Measurements from ENCODE around the gene ARHGAP20. TPM values are rescaled to one million over a fixed set of nuclear protein-coding genes. Genes with fewer than 3 reads are reported as not detected.

Gene ARHGAP20, protein sequence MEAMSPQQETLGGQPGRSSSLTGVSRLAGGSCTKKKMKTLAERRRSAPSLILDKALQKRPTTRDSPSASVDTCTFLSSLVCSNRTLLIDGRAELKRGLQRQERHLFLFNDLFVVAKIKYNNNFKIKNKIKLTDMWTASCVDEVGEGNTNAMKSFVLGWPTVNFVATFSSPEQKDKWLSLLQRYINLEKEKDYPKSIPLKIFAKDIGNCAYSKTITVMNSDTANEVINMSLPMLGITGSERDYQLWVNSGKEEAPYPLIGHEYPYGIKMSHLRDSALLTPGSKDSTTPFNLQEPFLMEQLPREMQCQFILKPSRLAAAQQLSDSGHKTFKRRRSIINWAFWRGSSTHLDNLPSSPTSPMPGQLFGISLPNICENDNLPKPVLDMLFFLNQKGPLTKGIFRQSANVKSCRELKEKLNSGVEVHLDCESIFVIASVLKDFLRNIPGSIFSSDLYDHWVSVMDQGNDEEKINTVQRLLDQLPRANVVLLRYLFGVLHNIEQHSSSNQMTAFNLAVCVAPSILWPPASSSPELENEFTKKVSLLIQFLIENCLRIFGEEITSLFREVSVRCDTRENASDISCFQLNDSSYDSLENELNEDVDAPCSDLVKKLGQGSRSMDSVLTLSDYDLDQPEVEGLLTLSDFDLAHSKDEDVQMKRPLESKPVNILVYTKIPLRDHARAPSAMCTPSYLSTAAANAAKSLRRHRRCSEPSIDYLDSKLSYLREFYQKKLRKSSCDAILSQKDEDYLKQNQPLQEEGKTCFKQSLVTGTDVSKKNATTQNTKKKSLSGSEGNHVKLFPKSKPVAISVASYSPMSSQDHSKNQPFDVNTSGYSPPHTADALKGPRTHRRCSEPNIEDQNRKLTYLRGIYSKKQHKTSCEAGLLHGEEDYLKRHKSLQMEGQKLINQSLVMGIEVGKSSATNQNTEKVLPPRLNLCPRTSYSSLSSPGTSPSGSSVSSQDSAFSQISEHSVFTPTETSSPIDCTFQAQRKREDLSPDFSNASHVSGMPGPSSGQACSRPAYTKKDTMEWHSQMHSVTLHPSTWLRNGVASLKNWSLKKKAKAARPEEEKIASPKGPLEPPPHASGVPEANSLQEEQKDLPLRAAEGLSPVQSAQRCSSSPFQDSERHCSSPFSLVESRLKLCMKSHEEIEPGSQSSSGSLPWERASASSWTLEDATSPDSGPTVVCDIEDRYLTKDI
- not detected in 2 replicates for total RNA-seq (2014; rRNA removed; shearing (Covaris generic))

DNA sequence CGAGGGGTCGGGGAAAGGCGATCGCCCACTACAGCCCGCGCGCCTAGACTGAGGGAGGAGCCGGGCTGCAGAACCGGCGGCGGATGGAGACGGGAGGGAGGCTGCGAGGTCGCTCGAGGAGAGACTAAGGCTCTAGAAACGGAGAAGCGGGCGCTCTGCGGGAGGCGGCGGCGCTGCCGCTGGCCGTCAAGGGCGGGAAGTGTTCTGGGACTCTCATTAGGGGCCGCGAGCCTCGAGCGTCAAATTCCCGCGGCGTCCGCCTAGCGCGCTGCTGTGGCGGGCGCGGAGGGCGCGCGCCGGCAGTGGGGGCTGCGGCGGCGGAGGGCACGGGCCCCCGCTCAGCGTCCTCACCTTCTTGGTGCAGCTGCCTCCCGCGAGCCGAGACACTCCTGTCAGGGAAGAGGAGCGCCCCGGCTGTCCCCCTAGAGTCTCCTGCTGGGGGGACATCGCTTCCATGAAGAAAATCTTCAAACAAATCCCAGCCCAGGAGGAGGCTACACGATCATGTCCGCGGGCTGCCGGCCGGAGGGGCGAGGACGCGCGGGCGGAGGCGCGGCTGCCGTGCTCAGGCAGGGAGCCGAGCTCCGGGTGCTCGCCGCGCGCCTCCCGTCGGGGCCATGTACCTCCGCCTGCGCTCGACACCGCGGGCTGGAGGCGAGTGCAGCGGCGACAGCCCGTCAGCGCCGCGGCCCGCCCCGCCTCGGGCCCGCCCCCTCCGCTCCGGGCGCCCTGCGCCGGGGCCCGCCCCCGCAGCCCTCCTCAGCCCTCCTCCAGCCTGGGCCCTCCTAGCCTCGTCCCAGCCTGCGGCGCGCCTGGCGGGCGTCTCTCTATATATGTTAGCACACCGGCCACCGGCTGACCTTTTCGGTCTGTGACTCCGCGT, at the start of gene ARHGAP20:
TSS of gene ARHGAP20 (minus strand) at position 662 of the 883 bp plus-strand sequence. CDS start at position 456, 206 bp downstream.
- H3K4me3 ChIP-seq, result no peak within 1 kb of the TSS
- no peaks in the 10 kb centered on the region for H3K9me3 ChIP-seq (replicated peaks)
- no peaks in the 10 kb centered on the region for H3K36me3 ChIP-seq
- H3K4me1 ChIP-seq, result no peaks in the 10 kb centered on the region
- H3K27ac ChIP-seq, result no peak within 1 kb of the TSS
- no peaks in the 10 kb centered on the region for H3K27me3 ChIP-seq
- DNase-seq, result no peak

DNA sequence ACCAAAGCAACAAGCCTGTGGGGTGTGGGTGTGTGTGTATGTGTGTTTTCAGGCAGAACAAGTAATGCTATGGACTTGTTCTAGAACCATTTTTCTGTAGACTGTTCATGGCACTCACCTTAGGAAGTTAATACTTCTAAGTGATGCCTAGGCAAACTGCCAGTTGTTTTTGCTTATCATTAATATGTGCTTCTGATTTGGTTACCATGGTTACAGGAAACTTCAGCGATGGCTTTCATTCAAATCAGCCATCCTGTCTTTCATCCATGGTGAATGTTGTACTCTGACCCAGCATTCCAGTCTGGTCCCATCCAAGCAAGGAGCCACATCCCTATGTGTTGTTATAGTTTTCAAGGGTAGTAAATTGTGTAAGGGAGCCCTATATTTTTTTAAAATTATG, 49.8 kb upstream of the ARHGAP20 start:
- H3K27me3 ChIP-seq, result no peaks in the 10 kb centered on the region
- no peaks in the 10 kb centered on the region for H3K36me3 ChIP-seq
- no peaks in the 10 kb centered on the region for H3K4me1 ChIP-seq
- H3K9me3 ChIP-seq (replicated peaks), result no peaks in the 10 kb centered on the region
- H3K4me3 ChIP-seq, result no peak overlapping the region
- no peak for DNase-seq
- H3K27ac ChIP-seq, result no peak overlapping the region

DNA sequence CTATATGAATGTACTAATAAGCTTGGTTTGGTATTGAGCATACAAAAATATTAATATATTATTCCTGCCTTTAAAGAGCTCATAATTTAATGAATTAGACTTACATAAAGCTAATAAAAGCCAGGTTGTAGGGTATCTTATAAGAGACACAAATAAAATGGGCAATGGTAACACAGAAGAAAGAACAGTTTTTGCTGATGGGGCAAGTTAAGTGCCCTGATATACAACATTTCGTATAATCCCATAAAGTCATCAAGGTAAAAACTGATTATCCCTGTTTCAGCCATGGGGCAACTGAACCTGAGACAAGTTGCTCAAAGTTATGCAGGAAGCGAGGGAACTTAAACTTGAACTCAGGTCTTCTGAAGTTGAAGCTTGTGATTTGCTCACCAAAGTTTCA, 48.9 kb upstream of the ARHGAP20 start:
- H3K27ac ChIP-seq, result no peak overlapping the region
- H3K27me3 ChIP-seq, result no peaks in the 10 kb centered on the region
- no peaks in the 10 kb centered on the region for H3K9me3 ChIP-seq (replicated peaks)
- H3K4me3 ChIP-seq, result no peak overlapping the region
- H3K4me1 ChIP-seq, result no peaks in the 10 kb centered on the region
- H3K36me3 ChIP-seq, result no peaks in the 10 kb centered on the region
- no peak for DNase-seq

DNA sequence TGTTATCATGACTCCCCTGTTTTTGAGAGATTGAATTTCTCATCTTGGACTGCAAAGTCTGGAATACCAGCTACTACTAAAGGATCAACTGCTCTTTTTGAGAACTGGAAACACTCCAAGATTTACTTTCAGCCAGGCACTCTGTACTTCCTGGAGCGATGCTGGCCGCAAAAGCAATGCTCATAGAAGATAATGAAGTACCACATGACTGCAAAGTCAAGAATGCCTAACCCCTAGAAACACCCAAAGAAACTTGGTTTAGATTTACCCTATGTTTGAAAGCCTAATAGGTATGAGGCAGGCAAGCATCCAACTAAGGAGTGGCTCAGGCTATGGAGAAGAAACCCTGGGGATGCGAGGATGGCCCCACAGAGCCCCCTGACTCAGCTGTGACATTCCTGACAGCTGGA, 47.7 kb upstream of the ARHGAP20 start:
- Histone ChIP-seq H3K4me1 (no peaks in the 10 kb centered on the region), H3K4me3 (no peak overlapping the region), H3K27ac (no peak overlapping the region), H3K36me3 (no peaks in the 10 kb centered on the region), H3K27me3 (no peaks in the 10 kb centered on the region), H3K9me3 (replicated peaks) (no peaks in the 10 kb centered on the region)
- no peak for DNase-seq

DNA sequence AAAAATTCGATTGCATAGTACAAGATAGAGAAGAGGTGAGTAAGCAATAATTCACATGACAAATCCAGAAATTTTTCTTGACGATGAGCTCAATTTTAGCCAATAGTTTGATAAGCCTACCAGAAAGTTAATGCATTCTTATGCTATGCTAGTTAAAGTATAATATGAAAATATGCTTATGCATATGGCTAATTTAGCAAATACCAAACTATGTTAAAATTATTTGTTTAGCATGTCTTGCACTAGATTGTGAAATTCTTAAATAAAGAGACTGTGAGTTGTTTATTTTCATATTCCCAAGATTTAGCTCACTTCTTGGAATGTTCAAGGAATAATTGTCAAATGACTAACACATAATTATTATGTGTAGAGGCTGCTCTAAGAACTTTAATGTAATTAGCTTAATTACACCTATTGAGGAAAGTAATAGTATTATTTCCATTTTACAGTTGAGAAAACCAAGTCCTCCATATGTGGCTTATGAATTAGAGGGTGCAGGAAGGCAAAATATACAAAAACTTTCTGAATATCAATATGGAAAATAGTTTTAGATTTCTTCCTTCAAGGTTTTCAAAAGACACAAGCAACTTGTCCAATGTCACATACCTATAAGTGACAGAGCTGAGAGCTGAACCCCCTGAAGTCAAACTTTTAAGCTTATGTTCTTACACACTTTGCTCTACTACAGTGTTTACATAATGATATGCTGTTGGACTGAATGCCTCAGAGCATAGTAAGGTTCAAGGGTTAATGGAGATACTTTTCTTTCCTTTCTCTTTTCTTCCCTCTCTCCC, 45.9 kb upstream of the ARHGAP20 start:
- Histone ChIP-seq H3K36me3 (no peaks in the 10 kb centered on the region), H3K27me3 (no peaks in the 10 kb centered on the region), H3K27ac (no peak overlapping the region), H3K4me1 (no peaks in the 10 kb centered on the region), H3K9me3 (replicated peaks) (no peaks in the 10 kb centered on the region), H3K4me3 (no peak overlapping the region)
- DNase-seq, result no peak

DNA sequence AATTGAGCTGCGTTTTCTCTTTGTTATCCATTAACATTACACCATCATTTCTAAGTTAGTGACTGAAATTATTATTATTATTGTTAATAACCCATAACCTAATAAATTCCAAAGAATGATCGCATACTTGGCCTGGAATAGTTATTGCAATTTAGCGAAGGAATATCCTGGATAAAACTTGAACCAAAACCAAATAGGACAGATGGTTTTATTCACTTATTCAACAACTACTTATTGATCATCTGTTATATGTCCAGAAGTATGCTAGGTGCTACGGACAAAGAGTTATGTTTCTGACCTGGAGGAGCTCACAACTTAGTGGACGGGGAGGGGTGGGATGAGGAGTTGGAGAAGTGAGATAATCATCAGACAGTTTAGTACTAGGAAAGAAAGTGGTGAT, 44.8 kb upstream of the ARHGAP20 start:
- DNase-seq, result no peak
- Histone ChIP-seq H3K9me3 (replicated peaks) (no peaks in the 10 kb centered on the region), H3K36me3 (no peaks in the 10 kb centered on the region), H3K4me1 (no peaks in the 10 kb centered on the region), H3K27ac (no peak overlapping the region), H3K4me3 (no peak overlapping the region), H3K27me3 (no peaks in the 10 kb centered on the region)

DNA sequence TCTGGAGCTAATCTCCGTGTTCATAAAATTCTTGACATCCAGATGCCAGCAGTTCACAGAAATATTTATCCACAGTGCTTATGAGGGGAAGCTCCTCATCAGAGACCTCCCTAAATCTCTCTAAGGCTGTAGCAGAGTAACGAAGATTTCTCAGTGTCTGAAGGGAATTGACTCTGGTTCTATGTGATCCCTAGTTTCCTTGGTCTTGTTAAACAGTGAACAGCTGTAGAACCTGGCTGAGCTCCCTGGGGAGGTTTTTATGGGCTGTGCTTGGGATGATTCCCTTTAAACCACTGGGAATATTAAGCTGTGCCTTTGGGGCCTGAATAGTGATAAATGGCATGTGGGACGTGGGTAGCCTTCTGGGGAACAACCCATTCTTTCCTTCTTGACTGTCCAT, 43.7 kb upstream of the ARHGAP20 start:
- Histone ChIP-seq H3K27ac (no peak overlapping the region), H3K27me3 (no peaks in the 10 kb centered on the region), H3K36me3 (no peaks in the 10 kb centered on the region), H3K4me3 (no peak overlapping the region), H3K9me3 (replicated peaks) (no peaks in the 10 kb centered on the region), H3K4me1 (no peaks in the 10 kb centered on the region)
- DNase-seq, result no peak

DNA sequence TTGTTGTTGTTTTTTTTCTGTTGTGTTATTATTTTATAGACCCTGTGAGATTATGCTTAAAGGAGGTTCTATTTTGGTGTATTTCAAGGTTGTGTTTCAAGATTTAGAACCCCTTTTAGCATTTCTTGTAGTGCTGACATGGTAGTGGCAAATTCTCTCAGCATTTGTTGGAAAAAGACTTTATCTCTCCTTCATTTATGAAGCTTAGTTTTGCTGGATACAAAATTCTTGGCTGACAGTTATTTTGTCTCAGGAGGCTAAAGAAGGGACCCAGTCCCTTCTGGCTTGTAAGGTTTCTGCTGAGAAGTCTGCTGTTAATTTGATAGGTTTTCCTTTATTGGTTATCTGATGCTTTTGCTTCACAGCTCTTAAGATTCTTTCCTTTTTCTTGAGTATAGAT, 40.7 kb upstream of the ARHGAP20 start:
- Histone ChIP-seq H3K36me3 (no peaks in the 10 kb centered on the region), H3K4me1 (no peaks in the 10 kb centered on the region), H3K27ac (no peak overlapping the region), H3K4me3 (no peak overlapping the region), H3K9me3 (replicated peaks) (no peaks in the 10 kb centered on the region), H3K27me3 (no peaks in the 10 kb centered on the region)
- DNase-seq, result no peak

DNA sequence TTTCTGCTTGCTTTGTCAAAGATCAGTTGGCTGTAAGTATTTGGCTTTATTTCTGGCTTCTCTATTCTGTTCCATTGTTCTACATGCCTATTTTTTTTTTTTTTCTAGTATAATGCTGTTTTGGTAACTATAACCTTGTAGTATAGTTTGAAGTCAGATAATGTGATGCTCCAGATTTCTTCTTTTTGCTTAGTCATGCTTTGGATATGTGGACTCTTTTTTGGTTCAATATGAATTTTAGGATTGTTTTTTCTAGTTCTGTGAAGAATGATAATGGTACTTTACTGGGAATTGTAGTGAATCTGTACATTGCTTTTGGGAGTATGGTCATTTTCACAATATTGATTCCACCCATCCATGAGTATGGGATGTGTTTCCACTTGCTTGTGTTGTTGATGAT, 37.9 kb upstream of the ARHGAP20 start:
- no peaks in the 10 kb centered on the region for H3K36me3 ChIP-seq
- no peaks in the 10 kb centered on the region for H3K4me1 ChIP-seq
- H3K27me3 ChIP-seq, result no peaks in the 10 kb centered on the region
- no peak for DNase-seq
- H3K27ac ChIP-seq, result no peak overlapping the region
- no peaks in the 10 kb centered on the region for H3K9me3 ChIP-seq (replicated peaks)
- no peak overlapping the region for H3K4me3 ChIP-seq

DNA sequence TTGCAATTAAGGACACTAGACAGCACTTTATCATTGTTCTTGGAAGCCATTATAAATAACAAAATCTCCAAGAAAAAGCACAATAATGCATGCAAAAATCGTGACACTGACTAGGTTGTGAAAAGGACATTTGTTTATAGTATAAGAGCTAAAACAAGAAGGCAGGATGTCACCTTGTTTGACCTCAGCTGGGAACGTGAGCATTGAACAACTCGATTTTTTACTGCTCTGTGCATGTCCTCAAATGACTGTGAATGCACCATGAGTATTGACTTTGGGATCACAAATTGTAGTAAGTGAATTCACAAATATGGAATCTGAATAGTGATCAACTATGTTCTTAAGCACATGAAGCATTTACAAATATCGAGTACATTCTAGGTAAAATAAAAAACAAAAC, 35.3 kb upstream of the ARHGAP20 start:
- no peak overlapping the region for H3K4me3 ChIP-seq
- no peaks in the 10 kb centered on the region for H3K4me1 ChIP-seq
- no peaks in the 10 kb centered on the region for H3K9me3 ChIP-seq (replicated peaks)
- no peak for DNase-seq
- H3K27me3 ChIP-seq, result no peaks in the 10 kb centered on the region
- no peak overlapping the region for H3K27ac ChIP-seq
- H3K36me3 ChIP-seq, result no peaks in the 10 kb centered on the region

DNA sequence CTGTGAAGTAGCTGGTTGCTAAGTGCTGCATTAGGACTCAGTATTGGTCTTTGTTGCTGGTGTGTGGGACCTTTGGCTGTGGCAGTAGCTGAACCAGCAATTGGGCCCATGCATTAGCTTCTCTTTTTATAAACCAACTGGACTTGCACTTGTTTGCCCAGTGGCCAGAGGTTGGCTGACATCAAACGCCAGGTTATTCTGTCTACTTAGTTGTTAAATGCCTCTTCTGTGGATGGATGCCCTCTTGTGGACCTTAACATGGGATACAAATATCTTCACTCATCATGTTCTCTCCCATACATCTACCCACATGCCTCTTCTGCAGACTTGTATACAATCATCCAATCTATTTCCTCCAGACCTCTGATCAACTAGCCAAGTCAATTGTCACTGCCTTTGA, 26.4 kb upstream of the ARHGAP20 start:
- Histone ChIP-seq H3K9me3 (replicated peaks) (no peaks in the 10 kb centered on the region), H3K4me3 (no peak overlapping the region), H3K4me1 (no peaks in the 10 kb centered on the region), H3K27me3 (no peaks in the 10 kb centered on the region), H3K36me3 (no peaks in the 10 kb centered on the region), H3K27ac (no peak overlapping the region)
- DNase-seq, result no peak

DNA sequence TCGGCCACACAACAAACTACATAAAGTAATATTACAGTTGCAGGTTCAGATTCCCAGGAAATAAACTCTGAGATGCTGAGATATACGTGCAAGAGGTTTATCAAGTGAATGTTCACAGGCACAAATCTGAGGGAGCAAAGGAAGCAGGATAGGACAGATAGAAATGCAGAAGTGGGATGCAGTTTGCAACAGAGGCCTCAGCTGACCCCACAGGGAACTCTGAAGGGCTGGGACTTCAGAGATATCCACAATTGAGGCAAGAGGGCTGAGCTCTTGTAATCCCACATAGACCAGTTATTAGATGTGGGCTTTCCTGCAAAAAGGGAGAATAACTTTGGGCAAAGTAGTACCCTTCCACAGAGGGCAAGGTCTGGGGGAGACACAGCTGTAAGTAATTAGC, 25.4 kb upstream of the ARHGAP20 start:
- Histone ChIP-seq H3K27ac (no peak overlapping the region), H3K4me1 (no peaks in the 10 kb centered on the region), H3K4me3 (no peak overlapping the region), H3K27me3 (no peaks in the 10 kb centered on the region), H3K9me3 (replicated peaks) (no peaks in the 10 kb centered on the region), H3K36me3 (no peaks in the 10 kb centered on the region)
- no peak for DNase-seq

DNA sequence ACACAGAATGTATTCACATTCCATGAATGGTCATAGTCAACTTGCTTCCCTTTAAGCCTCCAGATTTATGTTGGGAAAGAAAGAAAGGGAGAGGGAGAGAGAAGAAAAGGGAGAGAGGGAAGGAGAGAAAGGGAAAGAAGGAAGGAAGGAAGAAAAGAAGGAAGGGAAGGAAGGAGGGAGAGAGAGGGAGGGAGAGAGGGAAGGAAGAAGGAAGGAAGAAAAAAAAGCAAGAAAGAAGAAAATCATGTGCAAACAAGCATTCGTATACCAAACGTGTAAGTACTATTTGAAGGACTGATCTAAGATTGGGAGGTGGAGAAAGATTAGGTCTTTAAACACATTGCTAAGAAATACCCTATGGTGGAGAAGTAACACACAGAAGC, 23.9 kb upstream of the ARHGAP20 start:
- no peaks in the 10 kb centered on the region for H3K4me1 ChIP-seq
- no peak for DNase-seq
- H3K27me3 ChIP-seq, result no peaks in the 10 kb centered on the region
- no peak overlapping the region for H3K27ac ChIP-seq
- no peaks in the 10 kb centered on the region for H3K36me3 ChIP-seq
- no peak overlapping the region for H3K4me3 ChIP-seq
- H3K9me3 ChIP-seq (replicated peaks), result no peaks in the 10 kb centered on the region
